Transverse colon (tissue), 4 donors: ENCODE measurements around the gene STIP1. TPM values are rescaled to one million over a fixed set of nuclear protein-coding genes. Genes with fewer than 3 reads are reported as not detected.

ENCODE experiments used
- DNase-seq: peaks from one replicate; pipeline ENCODE4 v3.0.0-alpha.2; 2019
- H3K27ac ChIP-seq, 4 donors: fragments of 200-600 bp; sonication (generic); 2 replicates each; pipeline ENCODE4 v1.5.1; 2016 to 2018; ENCODE audit warnings: inconsistent platforms in 4 of 4
- H3K27me3 ChIP-seq: fragments of 200-600 bp; sonication (generic); 2 replicates; pipeline ENCODE4 v1.5.1; 2017; ENCODE audit warnings: inconsistent platforms
- H3K36me3 ChIP-seq, 4 donors: fragments of 200-600 bp; sonication (generic); 2 replicates each; pipeline ENCODE4 v1.5.1; 2017 to 2019; ENCODE audit warnings: inconsistent platforms in 4 of 4
- H3K4me1 ChIP-seq, 4 donors: fragments of 200-600 bp; sonication (generic); 2 replicates each; pipeline ENCODE4 v1.5.1; 2017 to 2020; ENCODE audit warnings: inconsistent platforms in 4 of 4
- H3K4me3 ChIP-seq, 4 donors: fragments of 200-600 bp; sonication (generic); 1 replicate in 1 of 4; 2 replicates in 3 of 4; pipeline versions ENCODE4 v1.5.1 to v1.6.1; 2017 to 2019; ENCODE audit warnings: inconsistent platforms in 4 of 4
- H3K9me3 ChIP-seq, 2 donors: fragments of 200-600 bp; sonication (generic); 2 replicates each; pipeline ENCODE4 v1.5.1; 2017 to 2019; ENCODE audit warnings: inconsistent platforms in 2 of 2
- EP300 ChIP-seq: sonication (generic); formaldehyde crosslinking; IDR thresholded peaks from one replicate; pipeline ENCODE4 v1.6.1; 2017; ENCODE audit warnings: antibody characterized with exemption, low read depth
- POLR2A ChIP-seq: fragments of 450-650 bp; IDR thresholded peaks from one replicate; pipeline ENCODE4 v1.6.1; 2016; ENCODE audit warnings: antibody characterized with exemption, mild to moderate bottlenecking, moderate library complexity
- POLR2AphosphoS5 ChIP-seq, 3 donors: sonication (generic); formaldehyde crosslinking; IDR thresholded peaks; one replicate each; pipeline ENCODE4 v1.6.1; 2016; ENCODE audit warnings: antibody characterized with exemption in 3 of 3
- WGBS, 2 donors: methylation state at CpG; one replicate each; pipeline ENCODE4 v1.1.5; 2018; ENCODE audit warnings: low coverage in 1 of 2; 5-methylcytosine and 5-hydroxymethylcytosine counted together
- in situ Hi-C, 4 donors: fragments of 200-750 bp; cut with MboI; loops; one replicate each; pipeline versions ENCODE4 v1.15.0 to v1.15.1; 2017; ENCODE audit warnings: low sequenced_read_pairs in 3 of 4, low pct_ligation_motif_present in 1 of 4, low pct_unique_long_range_greater_than_20kb in 1 of 4
- intact Hi-C: fragments of 100-400 bp; cut with DNase I; formaldehyde crosslinking; loops from one replicate; pipeline ENCODE4 v1.15.1; 2023; ENCODE audit warnings: low total_unique reads
- total RNA-seq, 4 donors: library from RNA; depleted of rRNA; stranded (reverse); fragments of >200 nt; gene quantifications; one replicate each; pipeline ENCODE4 v1.1.0, GENCODE V29; 2016
- TF ChIP-seq, protein P1 (sequence below), 5 experiments: fragments of 200-600 bp in 3 of 5; fragments of 450-650 bp in 2 of 5; sonication (generic) in 3 of 5; IDR thresholded peaks; 1 replicate in 2 of 5; 2 replicates in 3 of 5; pipeline ENCODE4 v1.5.1; 2016 to 2017; ENCODE audit warnings: antibody characterized with exemption in 5 of 5, inconsistent platforms in 3 of 5, mild to moderate bottlenecking in 2 of 5, moderate library complexity in 1 of 5

STIP1 gene
- total RNA-seq, 4 donors from 2014 or later = 45.3 to 181 (median 65.9) TPM

- no peak for DNase-seq
- Histone ChIP-seq H3K27me3 (no peaks in the 10 kb centered on the region), H3K36me3 (no peaks in the 10 kb centered on the region), H3K27ac (no peak overlapping the region), H3K9me3 (no peaks in the 10 kb centered on the region), H3K4me3 (no peak overlapping the region), H3K4me1 (peaks cover 4 to 23% (median 10%) of the 10 kb centered on the region in 4 donors)
- WGBS, 2 donors = 93% methylated on average over 15 of the region's 15 CpGs; no CpG with 5 or more reads in 1 of the 2 donors
- intact Hi-C loops (no loop called here), in situ Hi-C loops (loop anchor here in 3 of 4 donors (10.0 to 25.0 kb wide), 3 partner anchors 155 to 315 kb away; partner anchors contain the start of gene MARK2 (in 2 of the 3))
- no peak for TF ChIP-seq POLR2A
- no peak for TF ChIP-seq POLR2AphosphoS5 (IDR thresholded peaks at IDR 0.05)
- no peak for TF ChIP-seq EP300
- TF ChIP-seq, protein P1, sequence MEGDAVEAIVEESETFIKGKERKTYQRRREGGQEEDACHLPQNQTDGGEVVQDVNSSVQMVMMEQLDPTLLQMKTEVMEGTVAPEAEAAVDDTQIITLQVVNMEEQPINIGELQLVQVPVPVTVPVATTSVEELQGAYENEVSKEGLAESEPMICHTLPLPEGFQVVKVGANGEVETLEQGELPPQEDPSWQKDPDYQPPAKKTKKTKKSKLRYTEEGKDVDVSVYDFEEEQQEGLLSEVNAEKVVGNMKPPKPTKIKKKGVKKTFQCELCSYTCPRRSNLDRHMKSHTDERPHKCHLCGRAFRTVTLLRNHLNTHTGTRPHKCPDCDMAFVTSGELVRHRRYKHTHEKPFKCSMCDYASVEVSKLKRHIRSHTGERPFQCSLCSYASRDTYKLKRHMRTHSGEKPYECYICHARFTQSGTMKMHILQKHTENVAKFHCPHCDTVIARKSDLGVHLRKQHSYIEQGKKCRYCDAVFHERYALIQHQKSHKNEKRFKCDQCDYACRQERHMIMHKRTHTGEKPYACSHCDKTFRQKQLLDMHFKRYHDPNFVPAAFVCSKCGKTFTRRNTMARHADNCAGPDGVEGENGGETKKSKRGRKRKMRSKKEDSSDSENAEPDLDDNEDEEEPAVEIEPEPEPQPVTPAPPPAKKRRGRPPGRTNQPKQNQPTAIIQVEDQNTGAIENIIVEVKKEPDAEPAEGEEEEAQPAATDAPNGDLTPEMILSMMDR (IDR thresholded peaks at IDR 0.05) = no peak
Measured at GRCh38 chr11:64150051-64150450, 35.9 kb upstream of the STIP1 start.

DNA sequence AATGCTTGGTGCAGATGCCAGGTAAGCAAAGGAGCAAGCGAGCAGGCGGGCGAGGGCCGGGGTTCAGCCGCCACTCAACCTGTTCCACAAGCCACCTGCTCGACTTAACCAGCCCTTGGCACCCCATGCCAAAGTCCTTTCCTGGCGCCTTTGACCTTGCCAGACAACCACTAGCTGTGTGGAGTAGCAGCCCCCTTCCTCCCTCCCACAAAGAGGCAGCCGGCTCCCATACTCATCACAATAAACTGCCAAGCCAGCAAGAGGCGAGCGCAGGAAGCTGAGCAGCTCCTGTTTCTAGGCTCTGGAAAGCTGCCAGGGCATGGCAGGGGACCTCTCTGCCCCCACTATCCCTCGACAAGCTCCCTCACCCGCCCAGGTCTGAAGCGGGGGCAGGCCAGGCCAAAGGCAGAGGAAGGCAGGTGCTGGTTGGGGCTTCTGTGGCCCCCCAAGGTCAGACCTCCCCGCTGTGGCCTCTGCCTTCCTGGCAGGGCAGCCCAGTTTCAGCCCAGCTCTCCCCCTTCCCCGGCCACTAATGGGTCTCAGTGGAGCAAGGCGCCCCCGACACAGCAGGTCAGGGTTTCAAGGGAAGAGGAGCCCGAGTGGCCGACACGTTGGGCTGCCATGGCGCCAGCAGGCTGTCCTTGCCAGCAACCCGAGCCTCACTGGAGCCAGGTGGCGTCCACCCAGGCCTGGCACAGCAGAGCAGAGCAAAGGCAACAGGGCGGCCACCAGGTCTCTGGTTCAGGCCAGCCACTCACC is 35.3 kb upstream of the STIP1 start:
- Histone ChIP-seq H3K36me3 (no peaks in the 10 kb centered on the region), H3K4me3 (no peak overlapping the region), H3K27ac (no peak overlapping the region), H3K27me3 (no peaks in the 10 kb centered on the region), H3K9me3 (no peaks in the 10 kb centered on the region), H3K4me1 (peaks cover 4 to 23% (median 10%) of the 10 kb centered on the region in 4 donors)
- no peak for DNase-seq
- TF ChIP-seq POLR2AphosphoS5 (IDR thresholded peaks at IDR 0.05) = no peak
- TF ChIP-seq POLR2A = no peak
- TF ChIP-seq, protein P1 (IDR thresholded peaks at IDR 0.05) = no peak
- intact Hi-C loops = no loop called here
- 86% methylated on average over 18 of the region's 24 CpGs; no CpG with 5 or more reads in 1 of the 2 donors for WGBS, 2 donors
- in situ Hi-C loops = loop anchor here in 3 of 4 donors (10.0 to 25.0 kb wide), 3 partner anchors 156 to 316 kb away; partner anchors contain the start of gene MARK2 (in 2 of the 3)

DNA sequence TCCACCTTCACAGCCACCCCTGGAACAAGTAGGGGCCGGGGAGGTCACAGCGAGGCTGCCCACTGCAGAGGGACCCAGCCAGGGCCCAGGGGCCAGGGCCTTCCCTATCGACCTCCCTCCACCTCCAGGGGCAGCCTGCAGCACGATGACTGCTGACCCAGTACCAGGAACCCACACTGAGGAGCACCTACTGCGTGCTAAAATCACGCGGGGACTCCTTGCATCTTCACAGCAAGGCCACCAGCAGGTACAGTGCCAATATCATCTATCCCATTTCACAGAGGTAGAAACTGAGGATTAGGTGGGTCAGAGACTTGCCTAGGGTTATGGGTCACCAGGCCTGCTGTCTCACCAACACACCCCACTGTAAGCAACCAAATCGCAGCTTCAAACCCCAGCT is 34.6 kb upstream of the STIP1 start:
- H3K9me3 ChIP-seq = no peaks in the 10 kb centered on the region
- H3K36me3 ChIP-seq = no peaks in the 10 kb centered on the region
- no peak for DNase-seq
- H3K27ac ChIP-seq = no peak overlapping the region
- H3K4me3 ChIP-seq = no peak overlapping the region
- TF ChIP-seq EP300 = no peak
- no peak for TF ChIP-seq POLR2A
- TF ChIP-seq, protein P1 (IDR thresholded peaks at IDR 0.05) = no peak
- TF ChIP-seq POLR2AphosphoS5 (IDR thresholded peaks at IDR 0.05) = no peak
- in situ Hi-C loops = loop anchor here in 3 of 4 donors (10.0 to 25.0 kb wide), 3 partner anchors 157 to 317 kb away; partner anchors contain the start of gene MARK2 (in 2 of the 3)
- intact Hi-C loops = no loop called here
- 88 to 100% methylated on average over 1 to 8 of the region's 8 CpGs for WGBS, 2 donors
- H3K4me1 ChIP-seq = peaks cover 4 to 18% (median 10%) of the 10 kb centered on the region in 4 donors
- no peaks in the 10 kb centered on the region for H3K27me3 ChIP-seq

GRCh38 chr11:64152841-64153691 is 32.9 kb upstream of the STIP1 start:
- in situ Hi-C loops = loop anchor here in 3 of 4 donors (10.0 to 25.0 kb wide), 3 partner anchors 158 to 318 kb away; partner anchors contain the start of gene MARK2 (in 2 of the 3)
- H3K9me3 ChIP-seq = no peaks in the 10 kb centered on the region
- intact Hi-C loops = no loop called here
- no peak overlapping the region for H3K27ac ChIP-seq
- TF ChIP-seq EP300 (no peak), POLR2AphosphoS5 (IDR thresholded peaks at IDR 0.05) (no peak), POLR2A (no peak)
- TF ChIP-seq, protein P1 (IDR thresholded peaks at IDR 0.05) = peak; percentile 94 to 100 (median 100)
- 16 to 20% methylated on average over 1 to 23 of the region's 23 CpGs for WGBS, 2 donors
- H3K36me3 ChIP-seq = no peaks in the 10 kb centered on the region
- peaks cover 4 to 15% (median 6%) of the 10 kb centered on the region in 4 donors for H3K4me1 ChIP-seq
- no peaks in the 10 kb centered on the region for H3K27me3 ChIP-seq
- no peak overlapping the region for H3K4me3 ChIP-seq
- peak; percentile 71 for DNase-seq
